Endodermal cell (in vitro differentiated cells): ENCODE measurements around the gene ESR1. TPM values are rescaled to one million over a fixed set of nuclear protein-coding genes. Genes with fewer than 3 reads are reported as not detected.

Experiments
- DNase-seq: peaks from one replicate; pipeline ENCODE4 v3.0.0-alpha.2; 2017
- H3K27ac ChIP-seq: 2 replicates; pipeline ENCODE4 v1.5.1; 2013; ENCODE audit warnings: mild to moderate bottlenecking, low read depth, low read length, moderate library complexity
- H3K27me3 ChIP-seq: 2 replicates; pipeline ENCODE4 v1.6.1; 2013; ENCODE audit warnings: mild to moderate bottlenecking, low read length, moderate library complexity; ENCODE audit not compliant: insufficient read depth, control insufficient read depth, poor library complexity, severe bottlenecking
- H3K36me3 ChIP-seq: 2 replicates; pipeline ENCODE4 v1.7.0; 2013; ENCODE audit warnings: mild to moderate bottlenecking, low read length, moderate library complexity; ENCODE audit not compliant: control insufficient read depth, insufficient read depth
- H3K4me1 ChIP-seq: one replicate; pipeline ENCODE4 v1.7.0; 2013; ENCODE audit warnings: low read length; ENCODE audit not compliant: control insufficient read depth, insufficient read depth
- H3K4me3 ChIP-seq: 2 replicates; pipeline ENCODE4 v1.5.1; 2013; ENCODE audit warnings: mild to moderate bottlenecking, low read length, moderate library complexity
- H3K9ac ChIP-seq: 2 replicates; pipeline ENCODE4 v1.6.1; 2013; ENCODE audit warnings: mild to moderate bottlenecking, low read length, moderate library complexity; ENCODE audit not compliant: poor library complexity, severe bottlenecking; ENCODE audit errors: extremely low read depth
- H3K9me3 ChIP-seq: 2 replicates; pipeline ENCODE4 v1.6.1; 2013; ENCODE audit warnings: mild to moderate bottlenecking, low read length, moderate library complexity; ENCODE audit not compliant: control insufficient read depth
- H3K27ac Mint-ChIP-seq: 2 replicates; pipeline ENCODE4 v1.8.0; 2020; ENCODE audit warnings: mixed read lengths
- H3K27me3 Mint-ChIP-seq: 2 replicates; pipeline ENCODE4 v1.8.0; 2021; ENCODE audit warnings: mild to moderate bottlenecking, mixed read lengths; ENCODE audit not compliant: insufficient read depth
- H3K36me3 Mint-ChIP-seq: 2 replicates; pipeline ENCODE4 v1.8.0; 2020; ENCODE audit warnings: low read depth, mixed read lengths
- H3K4me1 Mint-ChIP-seq: 2 replicates; pipeline ENCODE4 v1.8.0; 2020; ENCODE audit warnings: mixed read lengths
- H3K4me3 Mint-ChIP-seq: 2 replicates; pipeline ENCODE4 v1.8.0; 2020; ENCODE audit warnings: mild to moderate bottlenecking, moderate library complexity, mixed read lengths
- H3K9me3 Mint-ChIP-seq: 2 replicates; pipeline ENCODE4 v1.8.0; 2020; ENCODE audit warnings: mild to moderate bottlenecking, mixed read lengths
- CTCF ChIP-seq: fragments of 200-600 bp; sonication (generic); conservative IDR thresholded peaks from 2 replicates; pipeline ENCODE4 v1.5.0; 2021; ENCODE audit warnings: antibody characterized with exemption, mild to moderate bottlenecking
- WGBS, 2 experiments: methylation state at CpG; one replicate each; pipeline versions ENCODE4 v1.1.5 to v1.1.7; 2013; ENCODE audit warnings: missing lambda C conversion rate in 2 of 2, mixed read lengths in 1 of 2; ENCODE audit not compliant: insufficient coverage in 1 of 2, insufficient read length in 1 of 2; 5-methylcytosine and 5-hydroxymethylcytosine counted together
- total RNA-seq, 2 donors: library from RNA; stranded (reverse); fragmentation: NEBNext Ultra II Directional in 1 of 2; extraction: Animal tissue kit (Norgen Biotek cat#: 25700) in 1 of 2; gene quantifications; 2 replicates in 1 of 2; 3 replicates in 1 of 2; pipeline ENCODE4 v1.2.1, GENCODE V29; 2021

ESR1 gene
- total RNA-seq, 2 donors from 2014 or later, result not detected

DNA sequence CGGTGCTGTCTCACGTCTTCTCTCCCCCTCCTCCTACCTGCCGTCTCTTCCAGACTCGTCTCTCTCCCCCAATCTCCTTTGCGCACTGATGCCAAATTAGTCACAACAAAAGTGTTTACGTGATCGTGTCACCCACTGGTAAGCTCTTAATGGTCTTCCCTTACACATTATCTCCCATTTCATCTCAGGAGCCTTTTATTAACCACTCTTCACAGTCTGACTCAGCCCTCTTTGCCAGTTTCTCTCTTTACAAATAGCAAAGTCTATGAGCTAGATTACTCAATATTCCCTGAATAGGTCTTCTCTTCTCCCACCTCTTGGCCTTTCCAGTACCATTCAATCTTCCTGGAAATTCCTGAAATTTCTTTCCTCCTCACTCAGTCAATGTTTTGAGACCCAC lies 247.0 kb downstream of the ESR1 start:
- 78 to 80% methylated on average over 7 of the region's 7 CpGs for WGBS, 2 experiments
- no peaks in the 10 kb centered on the region for H3K27me3 ChIP-seq
- H3K9me3 ChIP-seq, result peaks cover 7% of the 10 kb centered on the region
- Mint-ChIP-seq H3K9me3 (peaks cover 3% of the 10 kb centered on the region), H3K36me3 (no peaks in the 10 kb centered on the region), H3K27ac (no peak overlapping the region), H3K4me3 (no peak overlapping the region), H3K27me3 (no peaks in the 10 kb centered on the region), H3K4me1 (peaks cover 5% of the 10 kb centered on the region)
- H3K9ac ChIP-seq, result no peak overlapping the region
- H3K36me3 ChIP-seq, result no peaks in the 10 kb centered on the region
- no peak for DNase-seq
- no peaks in the 10 kb centered on the region for H3K4me1 ChIP-seq
- no peak for TF ChIP-seq CTCF
- H3K27ac ChIP-seq, result no peak overlapping the region
- H3K4me3 ChIP-seq, result no peak overlapping the region

GRCh38 chr6:152055517-152055916 lies 248.0 kb downstream of the ESR1 start:
- Histone ChIP-seq H3K4me1 (no peaks in the 10 kb centered on the region), H3K27me3 (no peaks in the 10 kb centered on the region), H3K36me3 (no peaks in the 10 kb centered on the region), H3K9ac (no peak overlapping the region), H3K27ac (no peak overlapping the region), H3K9me3 (peaks cover 7% of the 10 kb centered on the region), H3K4me3 (no peak overlapping the region)
- H3K27ac Mint-ChIP-seq, result no peak overlapping the region
- H3K4me1 Mint-ChIP-seq, result peaks cover 5% of the 10 kb centered on the region
- no peaks in the 10 kb centered on the region for H3K27me3 Mint-ChIP-seq
- 90 to 100% methylated on average over 2 to 4 of the region's 4 CpGs for WGBS, 2 experiments
- H3K9me3 Mint-ChIP-seq, result peaks cover 3% of the 10 kb centered on the region
- H3K4me3 Mint-ChIP-seq, result no peak overlapping the region
- H3K36me3 Mint-ChIP-seq, result no peaks in the 10 kb centered on the region
- TF ChIP-seq CTCF, result no peak
- DNase-seq, result no peak

DNA sequence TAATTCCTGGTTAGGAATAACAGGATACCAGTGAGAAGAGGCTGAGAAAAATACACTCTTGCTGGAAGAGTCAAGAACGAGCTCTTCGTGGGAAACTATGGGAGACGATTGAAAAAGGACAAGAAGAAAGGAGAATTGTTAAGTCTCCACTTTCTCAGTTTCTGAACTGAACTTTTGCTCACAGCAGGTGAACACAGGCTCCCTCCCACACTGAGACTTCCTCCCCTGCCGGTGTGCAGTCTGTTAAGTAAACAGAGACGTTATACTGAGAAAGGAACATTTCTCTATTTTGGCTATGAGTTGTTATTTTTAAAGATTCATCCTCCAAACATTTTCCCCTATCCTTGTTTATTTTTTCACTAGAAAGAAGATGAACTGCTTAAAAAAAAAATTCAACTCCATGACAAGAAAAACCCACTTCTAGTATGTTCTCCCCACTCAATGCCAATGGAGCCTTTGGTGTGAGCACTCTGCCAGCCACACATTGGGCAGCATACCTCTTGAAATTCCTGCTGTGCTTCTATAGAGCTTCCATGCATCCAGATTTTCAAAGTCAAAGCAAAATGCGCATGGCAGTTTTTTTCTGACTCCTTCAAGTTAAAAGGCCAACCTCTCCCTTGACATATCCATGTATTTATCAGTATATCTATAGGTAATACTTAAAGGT lies 250.5 kb downstream of the ESR1 start:
- H3K27ac ChIP-seq, result no peak overlapping the region
- no peak for DNase-seq
- H3K4me3 ChIP-seq, result no peak overlapping the region
- H3K9ac ChIP-seq, result no peak overlapping the region
- TF ChIP-seq CTCF, result no peak
- no peaks in the 10 kb centered on the region for H3K36me3 ChIP-seq
- H3K4me1 ChIP-seq, result no peaks in the 10 kb centered on the region
- H3K27ac Mint-ChIP-seq, result no peak overlapping the region
- WGBS, 2 experiments, result 70 to 71% methylated on average over 4 to 6 of the region's 6 CpGs
- H3K9me3 Mint-ChIP-seq, result peaks cover 3% of the 10 kb centered on the region
- H3K4me1 Mint-ChIP-seq, result peaks cover 5% of the 10 kb centered on the region
- H3K36me3 Mint-ChIP-seq, result no peaks in the 10 kb centered on the region
- H3K27me3 ChIP-seq, result no peaks in the 10 kb centered on the region
- no peaks in the 10 kb centered on the region for H3K27me3 Mint-ChIP-seq
- H3K4me3 Mint-ChIP-seq, result no peak overlapping the region
- H3K9me3 ChIP-seq, result peaks cover 7% of the 10 kb centered on the region
